Endodermal cell (in vitro differentiated cells): ENCODE data around the gene WSCD1. TPM values are rescaled to one million over a fixed set of nuclear protein-coding genes. Genes with fewer than 3 reads are reported as not detected.

Source experiments
- DNase-seq: peaks from one replicate; pipeline ENCODE4 v3.0.0-alpha.2; 2017
- H3K27ac ChIP-seq: 2 replicates; pipeline ENCODE4 v1.5.1; 2013; ENCODE audit warnings: mild to moderate bottlenecking, low read depth, low read length, moderate library complexity
- H3K27me3 ChIP-seq: 2 replicates; pipeline ENCODE4 v1.6.1; 2013; ENCODE audit warnings: mild to moderate bottlenecking, low read length, moderate library complexity; ENCODE audit not compliant: insufficient read depth, control insufficient read depth, poor library complexity, severe bottlenecking
- H3K36me3 ChIP-seq: 2 replicates; pipeline ENCODE4 v1.7.0; 2013; ENCODE audit warnings: mild to moderate bottlenecking, low read length, moderate library complexity; ENCODE audit not compliant: control insufficient read depth, insufficient read depth
- H3K4me1 ChIP-seq: one replicate; pipeline ENCODE4 v1.7.0; 2013; ENCODE audit warnings: low read length; ENCODE audit not compliant: control insufficient read depth, insufficient read depth
- H3K4me3 ChIP-seq: 2 replicates; pipeline ENCODE4 v1.5.1; 2013; ENCODE audit warnings: mild to moderate bottlenecking, low read length, moderate library complexity
- H3K9ac ChIP-seq: 2 replicates; pipeline ENCODE4 v1.6.1; 2013; ENCODE audit warnings: mild to moderate bottlenecking, low read length, moderate library complexity; ENCODE audit not compliant: poor library complexity, severe bottlenecking; ENCODE audit errors: extremely low read depth
- H3K9me3 ChIP-seq: 2 replicates; pipeline ENCODE4 v1.6.1; 2013; ENCODE audit warnings: mild to moderate bottlenecking, low read length, moderate library complexity; ENCODE audit not compliant: control insufficient read depth
- H3K27ac Mint-ChIP-seq: 2 replicates; pipeline ENCODE4 v1.8.0; 2020; ENCODE audit warnings: mixed read lengths
- H3K27me3 Mint-ChIP-seq: 2 replicates; pipeline ENCODE4 v1.8.0; 2021; ENCODE audit warnings: mild to moderate bottlenecking, mixed read lengths; ENCODE audit not compliant: insufficient read depth
- H3K36me3 Mint-ChIP-seq: 2 replicates; pipeline ENCODE4 v1.8.0; 2020; ENCODE audit warnings: low read depth, mixed read lengths
- H3K4me1 Mint-ChIP-seq: 2 replicates; pipeline ENCODE4 v1.8.0; 2020; ENCODE audit warnings: mixed read lengths
- H3K4me3 Mint-ChIP-seq: 2 replicates; pipeline ENCODE4 v1.8.0; 2020; ENCODE audit warnings: mild to moderate bottlenecking, moderate library complexity, mixed read lengths
- H3K9me3 Mint-ChIP-seq: 2 replicates; pipeline ENCODE4 v1.8.0; 2020; ENCODE audit warnings: mild to moderate bottlenecking, mixed read lengths
- CTCF ChIP-seq: fragments of 200-600 bp; sonication (generic); conservative IDR thresholded peaks from 2 replicates; pipeline ENCODE4 v1.5.0; 2021; ENCODE audit warnings: antibody characterized with exemption, mild to moderate bottlenecking
- WGBS, 2 experiments: methylation state at CpG; one replicate each; pipeline versions ENCODE4 v1.1.5 to v1.1.7; 2013; ENCODE audit warnings: missing lambda C conversion rate in 2 of 2, mixed read lengths in 1 of 2; ENCODE audit not compliant: insufficient coverage in 1 of 2, insufficient read length in 1 of 2; 5-methylcytosine and 5-hydroxymethylcytosine counted together
- total RNA-seq, 2 donors: library from RNA; stranded (reverse); fragmentation: NEBNext Ultra II Directional in 1 of 2; extraction: Animal tissue kit (Norgen Biotek cat#: 25700) in 1 of 2; gene quantifications; 2 replicates in 1 of 2; 3 replicates in 1 of 2; pipeline ENCODE4 v1.2.1, GENCODE V29; 2021

Gene WSCD1
- total RNA-seq, 2 donors from 2014 or later = 6.5 to 7.7 TPM

- peaks cover 8% of the 10 kb centered on the region for H3K9me3 Mint-ChIP-seq
Measured at GRCh38 chr17:6104956-6105648, 34.9 kb downstream of the WSCD1 start.

GRCh38 chr17:6105649-6106007 is 35.4 kb downstream of the WSCD1 start:
- Mint-ChIP-seq H3K36me3 (peaks cover 7% of the 10 kb centered on the region), H3K27me3 (peaks cover 93% of the 10 kb centered on the region)

More at GRCh38 chr17:6104956-6105648, 34.9 kb downstream of the WSCD1 start:
- peak; percentile 62 for DNase-seq
- peaks cover 7% of the 10 kb centered on the region for H3K36me3 Mint-ChIP-seq
- WGBS, 2 experiments = 90 to 91% methylated on average over 7 to 11 of the region's 12 CpGs
- no peak overlapping the region for H3K27ac Mint-ChIP-seq
- no peak for TF ChIP-seq CTCF
- Histone ChIP-seq H3K4me1 (peaks cover 11% of the 10 kb centered on the region), H3K9me3 (peaks cover 6% of the 10 kb centered on the region), H3K4me3 (no peak overlapping the region), H3K9ac (no peak overlapping the region), H3K36me3 (no peaks in the 10 kb centered on the region), H3K27ac (no peak overlapping the region), H3K27me3 (peaks cover 42% of the 10 kb centered on the region)
- H3K4me3 Mint-ChIP-seq = no peak overlapping the region
- peaks cover 40% of the 10 kb centered on the region for H3K4me1 Mint-ChIP-seq
- peaks cover 93% of the 10 kb centered on the region for H3K27me3 Mint-ChIP-seq

DNA sequence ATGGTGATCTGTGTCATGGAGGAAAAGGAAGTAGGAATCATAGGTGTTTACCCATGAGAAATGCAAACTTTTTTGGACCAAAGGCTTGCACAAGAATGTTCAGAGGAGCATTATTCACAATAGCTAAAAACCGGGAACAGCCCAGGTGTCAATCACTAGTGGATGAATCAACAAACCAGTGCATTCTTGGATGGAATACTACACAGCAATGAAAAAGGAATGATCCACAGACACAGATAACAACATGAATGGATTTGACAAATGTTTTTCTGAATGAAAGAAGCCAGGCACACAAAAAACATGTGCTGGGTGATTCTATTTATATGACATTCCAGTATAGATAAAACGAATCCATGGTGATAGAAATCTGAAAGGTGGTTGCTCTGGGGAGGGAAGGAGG is 36.0 kb downstream of the WSCD1 start:
- peaks cover 7% of the 10 kb centered on the region for H3K4me1 ChIP-seq
- peaks cover 7% of the 10 kb centered on the region for H3K36me3 Mint-ChIP-seq
- peaks cover 93% of the 10 kb centered on the region for H3K27me3 Mint-ChIP-seq
- H3K4me3 ChIP-seq = no peak overlapping the region
- peaks cover 35% of the 10 kb centered on the region for H3K27me3 ChIP-seq
- no peak overlapping the region for H3K27ac Mint-ChIP-seq
- no peaks in the 10 kb centered on the region for H3K36me3 ChIP-seq
- no peak overlapping the region for H3K4me3 Mint-ChIP-seq
- DNase-seq = peak; percentile 10
- no peak overlapping the region for H3K9ac ChIP-seq
- 90 to 94% methylated on average over 2 of the region's 2 CpGs for WGBS, 2 experiments
- H3K4me1 Mint-ChIP-seq = peaks cover 35% of the 10 kb centered on the region
- no peak for TF ChIP-seq CTCF
- peaks cover 6% of the 10 kb centered on the region for H3K9me3 ChIP-seq
- no peak overlapping the region for H3K27ac ChIP-seq
- peaks cover 8% of the 10 kb centered on the region for H3K9me3 Mint-ChIP-seq

More at GRCh38 chr17:6105649-6106007, 35.4 kb downstream of the WSCD1 start:
- Histone ChIP-seq H3K4me1 (peaks cover 10% of the 10 kb centered on the region), H3K27me3 (peaks cover 37% of the 10 kb centered on the region), H3K9me3 (peaks cover 6% of the 10 kb centered on the region), H3K27ac (no peak overlapping the region), H3K4me3 (no peak overlapping the region), H3K36me3 (no peaks in the 10 kb centered on the region), H3K9ac (no peak overlapping the region)
- peak; percentile 44 for TF ChIP-seq CTCF
- peaks cover 8% of the 10 kb centered on the region for H3K9me3 Mint-ChIP-seq
- WGBS, 2 experiments = 66 to 71% methylated on average over 4 to 6 of the region's 6 CpGs
- no peak overlapping the region for H3K4me3 Mint-ChIP-seq
- peaks cover 40% of the 10 kb centered on the region for H3K4me1 Mint-ChIP-seq
- peak; percentile 74 for DNase-seq
- no peak overlapping the region for H3K27ac Mint-ChIP-seq
